Embryonic facial prominence (tissue), 1 donor: ENCODE data around the gene HECTD3.
A peak's percentile ranks its signal among the peaks of the same experiment; 100 is the strongest.
"Not testable (repeated sequence)": the region's sequence is repeated elsewhere in the genome, so short reads cannot be mapped to it uniquely, and the experiment has no call there.

ENCODE experiments used
- DNase-seq: peaks from one replicate; pipeline ENCODE4 v3.0.0-alpha.2; 2016; ENCODE audit errors: extremely low spot score

HECTD3 gene

DNA sequence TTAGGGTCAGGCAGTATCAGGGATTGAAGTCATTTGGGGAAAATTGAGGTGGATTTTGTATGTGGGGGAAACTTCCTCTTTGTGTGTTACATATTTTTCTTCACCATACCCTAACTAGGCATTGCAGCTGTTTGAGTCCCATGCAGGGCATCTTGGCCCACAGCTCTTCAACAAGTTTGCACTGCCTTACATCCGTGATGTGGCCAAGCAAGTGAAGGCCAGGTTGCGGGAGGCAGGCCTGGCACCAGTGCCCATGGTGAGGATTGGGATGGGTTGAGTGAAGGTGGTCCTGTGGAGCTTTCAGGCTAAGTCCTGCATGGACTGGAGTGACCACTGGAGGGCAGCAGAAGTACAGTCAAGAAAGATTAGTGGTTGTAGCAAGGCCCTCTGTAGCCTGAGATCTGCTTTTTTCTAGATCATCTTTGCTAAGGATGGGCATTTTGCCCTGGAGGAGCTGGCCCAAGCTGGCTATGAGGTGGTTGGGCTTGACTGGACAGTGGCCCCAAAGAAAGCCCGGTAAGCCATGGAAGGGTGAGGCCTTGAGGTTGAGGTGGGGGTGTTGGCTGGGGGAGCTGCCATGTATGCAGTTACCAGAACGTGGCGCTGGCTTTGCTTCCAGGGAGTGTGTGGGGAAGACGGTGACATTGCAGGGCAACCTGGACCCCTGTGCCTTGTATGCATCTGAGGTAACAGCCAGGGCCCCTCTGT lies 3.4 kb upstream of the HECTD3 start:
- DNase-seq = peak; percentile 59

DNA sequence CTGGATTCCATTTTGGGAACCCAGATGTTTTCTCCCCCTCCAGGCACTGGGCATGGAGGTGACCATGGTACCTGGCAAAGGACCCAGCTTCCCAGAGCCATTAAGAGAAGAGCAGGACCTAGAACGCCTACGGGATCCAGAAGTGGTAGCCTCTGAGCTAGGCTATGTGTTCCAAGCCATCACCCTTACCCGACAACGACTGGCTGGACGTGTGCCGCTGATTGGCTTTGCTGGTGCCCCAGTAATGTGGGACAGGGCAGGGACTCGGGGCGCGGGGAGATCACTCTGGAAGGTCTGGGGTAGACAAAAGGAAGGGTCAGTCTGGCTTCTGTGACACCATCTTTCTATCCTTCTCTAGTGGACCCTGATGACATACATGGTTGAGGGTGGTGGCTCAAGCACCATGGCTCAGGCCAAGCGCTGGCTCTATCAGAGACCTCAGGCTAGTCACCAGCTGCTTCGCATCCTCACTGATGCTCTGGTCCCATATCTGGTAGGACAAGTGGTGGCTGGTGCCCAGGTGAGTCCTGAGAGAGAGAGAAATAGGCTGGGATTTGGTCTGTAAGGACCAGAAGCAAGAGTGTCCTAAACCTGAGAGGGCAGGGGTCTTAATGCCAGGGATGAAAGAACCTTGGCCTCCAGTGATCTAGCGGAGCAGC lies 2.6 kb upstream of the HECTD3 start:
- no peak for DNase-seq

DNA sequence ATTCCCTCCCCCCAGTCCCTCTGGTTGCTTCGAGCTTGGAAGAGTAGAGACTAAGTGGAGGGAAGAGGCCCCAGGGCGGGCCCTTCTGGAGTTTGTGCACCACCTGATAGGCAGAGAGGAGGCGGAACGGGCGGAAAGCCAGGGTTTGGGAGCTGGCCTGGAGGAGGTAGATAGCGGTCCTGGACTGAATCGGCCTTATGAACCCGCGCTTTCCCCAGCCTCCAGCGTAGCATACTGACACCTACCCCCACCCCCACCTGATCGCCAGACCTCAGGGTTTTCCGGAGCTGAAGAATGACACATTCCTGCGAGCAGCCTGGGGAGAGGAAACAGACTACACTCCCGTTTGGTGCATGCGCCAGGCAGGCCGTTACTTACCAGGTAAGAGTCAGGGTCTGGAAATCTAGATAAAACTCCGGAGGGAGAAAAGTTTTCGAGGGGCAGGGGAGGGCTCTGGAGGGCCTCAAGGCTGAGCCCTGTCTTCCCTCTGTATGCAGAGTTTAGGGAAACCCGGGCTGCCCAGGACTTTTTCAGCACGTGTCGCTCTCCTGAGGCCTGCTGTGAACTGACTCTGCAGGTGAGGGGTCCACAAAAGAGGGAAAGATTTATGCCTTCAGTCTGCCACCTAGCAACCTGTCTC lies 1.6 kb upstream of the HECTD3 start:
- peak; percentile 18 for DNase-seq

DNA sequence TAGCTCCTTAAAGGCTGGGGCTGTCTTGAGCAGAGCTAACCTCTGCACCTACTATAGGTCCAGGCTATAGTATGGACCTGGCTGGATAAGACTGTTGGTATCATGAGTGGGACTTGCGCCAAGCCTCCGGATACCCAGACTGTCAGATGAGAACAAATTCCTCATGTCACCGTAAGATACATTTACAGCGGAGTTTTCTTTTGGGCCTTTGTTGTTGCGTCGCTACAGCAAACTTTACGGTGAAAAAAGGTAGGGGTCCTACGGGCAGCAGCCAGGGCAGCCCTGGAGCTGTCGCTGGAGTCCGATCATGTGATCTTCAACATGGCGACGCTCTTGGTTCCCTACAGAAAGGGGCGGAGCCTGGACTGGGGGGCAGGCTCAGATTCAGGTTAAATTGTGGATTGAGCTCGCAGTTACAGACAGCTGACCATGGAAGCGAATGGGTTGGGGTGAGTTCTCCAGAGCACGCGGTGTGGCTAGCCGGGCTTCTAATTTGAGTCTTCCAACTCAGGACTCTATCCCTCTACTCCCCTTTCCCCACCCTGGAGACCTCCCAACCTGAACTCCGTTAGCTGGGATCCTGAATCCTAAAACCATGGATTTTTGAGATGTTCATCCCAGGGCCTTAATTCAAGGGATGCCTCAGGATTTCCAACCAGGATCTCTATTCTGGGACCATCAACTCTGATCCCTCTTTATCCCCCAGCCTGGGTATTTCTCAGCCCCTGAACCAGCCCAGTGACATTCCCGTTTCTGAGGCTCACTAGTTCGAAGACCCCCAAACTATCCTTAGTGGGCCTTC lies 914 bp upstream of the HECTD3 start, which contains the start of gene UROD:
Gene UROD (plus strand): TSS at position 418 of the 802 bp plus-strand sequence. CDS start 12 bp downstream, at position 430.
- DNase-seq = peak; percentile 96

GRCh38 chr1:45009956-45010854 lies 919 bp downstream of the HECTD3 start:
- DNase-seq = no peak

DNA sequence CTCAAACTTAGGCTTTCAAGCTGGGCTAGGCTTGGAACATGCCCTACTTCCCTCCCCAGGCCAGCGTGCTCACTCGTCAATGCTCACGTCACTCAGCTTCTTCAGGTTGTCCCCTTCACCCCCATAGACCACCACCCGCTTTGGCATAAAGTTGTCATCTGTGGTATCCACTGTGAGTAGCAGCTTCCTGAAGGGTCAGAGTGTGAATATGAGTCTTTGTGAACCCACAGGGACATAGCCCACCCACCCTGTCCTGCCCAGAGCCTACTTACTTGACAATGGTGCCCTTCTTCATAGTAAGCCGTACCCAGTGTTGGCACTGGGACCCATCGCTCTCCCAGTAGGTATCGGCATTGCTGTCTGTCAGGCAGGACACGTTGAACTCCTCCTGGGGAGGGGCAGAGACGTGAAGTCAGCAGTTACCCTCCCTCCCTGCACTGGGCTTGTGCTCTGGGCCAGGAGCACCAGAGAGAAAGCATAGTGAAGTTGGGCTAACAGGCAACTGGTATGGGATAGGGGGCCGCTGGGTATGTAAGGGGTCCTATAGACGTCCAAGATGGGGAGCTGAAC lies 1.7 kb downstream of the HECTD3 start:
- no peak for DNase-seq

DNA sequence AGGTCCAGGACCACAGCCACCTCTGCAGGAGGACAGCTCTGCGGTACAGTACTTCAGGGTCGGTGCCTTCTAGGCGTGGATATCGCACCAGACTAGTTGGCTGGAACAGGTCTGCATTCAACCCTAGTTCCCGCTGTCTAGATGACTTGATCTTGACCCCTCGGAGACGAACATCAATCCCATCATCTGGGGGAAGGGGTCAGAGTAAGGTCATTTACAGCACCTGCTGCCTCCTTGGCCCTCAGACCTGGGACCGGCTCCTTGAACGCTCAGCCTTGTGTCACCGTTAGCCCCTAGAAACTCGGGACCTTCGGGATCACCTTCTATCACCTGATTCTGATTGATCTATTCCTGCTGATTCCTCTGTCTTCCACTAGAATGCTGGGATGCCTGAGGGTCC lies 2.6 kb downstream of the HECTD3 start:
- no peak for DNase-seq

DNA sequence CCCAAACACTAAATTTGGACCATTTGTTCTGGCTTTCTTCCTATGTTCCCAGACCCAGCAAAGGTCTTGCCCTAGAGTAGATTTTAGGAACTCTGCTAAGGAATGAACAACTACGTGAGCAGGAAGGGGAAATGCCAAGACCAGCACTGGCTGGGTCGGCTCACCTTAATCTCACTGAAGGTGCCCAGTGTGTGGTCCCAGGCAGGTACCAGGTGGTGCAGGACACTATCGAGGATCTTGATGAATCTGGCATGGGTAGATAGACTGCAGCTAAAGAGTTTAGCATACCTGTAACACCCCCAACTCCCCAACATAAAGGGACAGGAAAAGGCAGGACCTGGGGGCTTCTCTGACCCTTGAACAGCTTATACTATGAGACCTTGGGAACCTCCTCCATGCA lies 3.0 kb downstream of the HECTD3 start:
- DNase-seq = no peak

- DNase-seq = no peak
Observed at GRCh38 chr1:45007311-45007710, 3.8 kb downstream of the HECTD3 start.

- DNase-seq = no peak
Observed at GRCh38 chr1:45005761-45006160, 5.4 kb downstream of the HECTD3 start.

- DNase-seq = no peak
Observed at GRCh38 chr1:45004281-45004920, 6.7 kb downstream of the HECTD3 start.

GRCh38 chr1:45003741-45004140 lies 7.4 kb downstream of the HECTD3 start:
- DNase-seq = no peak

GRCh38 chr1:45002650-45003645 lies 8.2 kb downstream of the HECTD3 start:
- no peak for DNase-seq

GRCh38 chr1:45001576-45001975 lies 9.5 kb downstream of the HECTD3 start:
- not testable (repeated sequence) for DNase-seq

GRCh38 chr1:45001011-45001481 lies 10.1 kb downstream of the HECTD3 start:
- DNase-seq = no peak

GRCh38 chr1:44999232-44999631 lies 11.9 kb downstream of the HECTD3 start:
- DNase-seq = no peak

GRCh38 chr1:44995467-44996238 lies 15.5 kb downstream of the HECTD3 start:
- no peak for DNase-seq

DNA sequence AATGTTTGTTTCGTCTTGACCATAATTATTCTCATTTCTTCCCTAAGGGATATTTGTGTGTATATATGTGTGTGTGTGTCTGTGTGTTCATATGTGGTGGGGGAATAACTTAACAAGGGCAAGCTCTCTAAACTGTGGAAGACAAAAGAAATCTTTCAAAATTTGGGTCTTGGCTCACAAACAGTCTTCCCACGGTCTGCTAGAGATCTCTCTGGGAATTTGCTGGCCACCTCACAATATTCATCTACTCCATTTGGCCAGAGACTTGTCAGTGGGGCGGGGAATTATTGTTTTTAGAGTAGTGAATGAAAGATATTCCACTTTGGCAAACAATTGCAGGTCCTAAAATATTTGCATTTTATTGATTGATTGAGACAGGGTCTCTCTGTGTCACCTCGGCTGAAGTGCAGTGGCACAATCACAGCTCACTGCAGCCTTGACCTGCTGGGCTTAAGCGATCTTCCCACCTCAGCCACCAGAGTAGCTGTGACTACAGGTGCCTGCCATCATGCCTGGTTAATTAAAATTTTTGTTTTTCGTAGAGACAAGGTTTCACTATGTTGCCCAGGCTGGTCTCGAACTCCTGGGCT lies 16.7 kb downstream of the HECTD3 start:
- DNase-seq = no peak
